HG03565 (cell line): ENCODE data around the gene JMJD1C.

Experiments
- ATAC-seq: cut with Tn5 transposase; IDR thresholded peaks from one replicate; pipeline ENCODE4 v1.9.1; 2021; ENCODE audit warnings: mild to moderate bottlenecking, moderate library complexity; ENCODE audit not compliant: unreplicated experiment

JMJD1C gene

GRCh38 chr10:63480237-63480636 lies 14.5 kb upstream of the JMJD1C start:
- ATAC-seq = no peak

- ATAC-seq = no peak
These were observed 12.8 kb upstream of the JMJD1C start for GRCh38 chr10:63478564-63478963.

DNA sequence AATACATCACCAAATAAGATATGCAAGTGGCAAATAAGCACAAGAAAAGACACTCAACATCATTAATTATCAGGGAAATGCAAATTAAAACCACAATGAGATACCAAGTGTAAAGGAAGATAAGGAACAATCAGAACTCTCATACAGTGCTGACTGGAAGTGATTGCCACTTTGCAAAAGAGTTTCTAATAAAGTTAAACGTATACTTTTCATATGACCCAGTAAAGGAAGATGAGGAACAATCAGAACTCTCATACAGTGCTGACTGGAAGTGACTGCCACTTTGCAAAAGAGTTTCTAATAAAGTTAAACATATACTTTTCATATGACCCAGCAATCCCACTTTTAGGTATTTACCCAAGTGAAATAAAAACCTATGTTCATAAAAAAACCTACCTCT lies 12.2 kb upstream of the JMJD1C start:
- ATAC-seq = no peak

- ATAC-seq = no peak
These were observed 8.7 kb upstream of the JMJD1C start for GRCh38 chr10:63474488-63474887.

GRCh38 chr10:63470928-63471327 lies 5.2 kb upstream of the JMJD1C start:
- ATAC-seq = no peak

DNA sequence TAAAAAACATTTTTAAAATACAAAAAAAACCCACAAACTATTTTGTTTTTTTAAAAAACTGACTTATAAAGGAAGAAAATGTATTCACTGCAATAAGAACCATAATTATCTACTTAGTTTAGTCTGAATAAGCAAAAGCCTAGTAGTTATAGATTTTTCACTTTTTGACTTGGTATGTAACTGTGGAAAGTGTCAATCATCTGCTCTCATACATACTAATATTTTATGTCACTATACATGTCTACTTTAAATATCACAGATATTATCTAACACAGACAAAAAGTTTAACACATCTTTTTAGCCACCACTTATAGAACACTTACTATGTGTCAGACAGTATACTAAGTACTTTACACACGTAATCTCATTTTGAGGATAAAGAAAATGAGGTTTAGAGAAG lies 3.2 kb upstream of the JMJD1C start:
- ATAC-seq = no peak

DNA sequence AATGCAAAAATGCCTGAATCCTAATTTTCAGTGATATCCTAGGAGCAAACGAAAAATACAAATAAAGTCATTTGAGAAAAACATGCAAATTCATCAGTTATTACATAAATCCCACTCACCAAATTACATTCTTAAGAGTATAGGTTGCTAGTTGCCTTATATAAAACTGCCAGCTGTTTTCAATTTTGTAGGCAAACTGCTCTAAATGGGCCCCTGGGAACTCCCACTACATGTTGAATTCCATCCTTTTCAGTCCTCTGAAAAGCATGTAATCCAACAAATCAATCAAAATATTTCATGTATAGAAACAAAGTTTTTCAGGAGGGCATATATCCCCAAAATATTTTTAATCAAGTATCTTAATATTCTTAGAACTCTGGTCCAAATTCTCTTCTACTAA lies 2.1 kb upstream of the JMJD1C start:
- no peak for ATAC-seq

- peak; percentile 5 for ATAC-seq
These were observed 563 bp upstream of the JMJD1C start for GRCh38 chr10:63466144-63466935.

- peak; percentile 34 for ATAC-seq
These were observed 1.1 kb downstream of the JMJD1C start for GRCh38 chr10:63464402-63465292.

- no peak for ATAC-seq
These were observed 3.3 kb downstream of the JMJD1C start for GRCh38 chr10:63462442-63462841.

- ATAC-seq = no peak
These were observed 7.6 kb downstream of the JMJD1C start for GRCh38 chr10:63458177-63458576.

- no peak for ATAC-seq
These were observed 8.2 kb downstream of the JMJD1C start for GRCh38 chr10:63457594-63457993.

GRCh38 chr10:63456437-63457210 lies 9.2 kb downstream of the JMJD1C start:
- ATAC-seq = no peak

DNA sequence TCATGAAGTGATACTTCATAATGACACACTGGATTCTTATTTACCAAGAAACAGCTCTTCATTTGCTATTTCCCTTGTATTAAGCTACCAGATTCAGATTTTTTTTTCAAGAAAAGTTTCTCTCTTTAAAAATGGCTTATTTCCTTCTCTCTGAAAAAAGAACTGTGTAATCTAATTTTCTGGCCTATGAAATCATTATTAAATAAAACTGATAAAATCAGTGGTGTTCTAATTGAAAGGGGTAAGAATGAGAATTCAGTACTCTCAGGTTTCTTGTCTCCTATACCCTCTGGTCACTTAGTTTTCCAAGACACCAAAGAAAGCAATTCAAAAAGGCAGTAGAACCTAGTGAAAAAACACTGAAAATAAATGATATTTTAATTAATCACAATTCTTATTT lies 10.3 kb downstream of the JMJD1C start:
- no peak for ATAC-seq

- ATAC-seq = no peak
These were observed 11.1 kb downstream of the JMJD1C start for GRCh38 chr10:63454631-63455030.

- ATAC-seq = no peak
These were observed 13.3 kb downstream of the JMJD1C start for GRCh38 chr10:63452524-63452923.

DNA sequence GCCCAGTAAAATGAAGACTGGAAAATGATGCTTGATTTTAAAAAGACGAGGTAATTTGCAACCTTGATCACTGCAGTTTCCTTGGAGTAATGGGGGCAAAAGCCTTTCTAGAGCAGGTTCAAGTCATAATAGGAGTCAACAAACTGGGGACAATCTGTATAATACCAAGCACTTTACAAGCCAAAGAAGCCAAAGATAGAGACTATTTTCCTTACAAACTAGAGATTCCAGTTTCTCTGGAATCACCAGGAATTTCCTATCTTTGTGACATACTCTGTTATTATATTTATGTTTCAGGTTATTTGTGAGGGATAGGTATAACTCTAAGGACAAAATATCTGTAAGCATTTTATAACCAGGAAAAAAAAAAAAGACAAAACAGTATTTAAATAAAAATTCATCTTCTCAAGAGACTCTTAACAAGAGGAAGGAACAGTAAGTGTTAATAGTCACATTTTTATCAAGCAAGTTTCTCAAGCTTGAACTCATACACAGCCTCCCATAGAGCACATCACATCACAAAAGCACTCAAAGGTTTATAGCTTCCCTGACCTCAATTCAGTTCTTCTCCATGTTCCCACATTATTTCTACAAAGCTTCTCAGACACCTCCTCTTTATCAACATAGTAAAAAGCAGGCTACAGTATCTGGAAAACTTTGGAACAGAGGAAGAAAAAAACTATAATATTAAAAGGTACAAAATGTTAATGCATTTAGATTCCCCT lies 18.9 kb downstream of the JMJD1C start:
- no peak for ATAC-seq

GRCh38 chr10:63441404-63441803 lies 24.4 kb downstream of the JMJD1C start:
- no peak for ATAC-seq

DNA sequence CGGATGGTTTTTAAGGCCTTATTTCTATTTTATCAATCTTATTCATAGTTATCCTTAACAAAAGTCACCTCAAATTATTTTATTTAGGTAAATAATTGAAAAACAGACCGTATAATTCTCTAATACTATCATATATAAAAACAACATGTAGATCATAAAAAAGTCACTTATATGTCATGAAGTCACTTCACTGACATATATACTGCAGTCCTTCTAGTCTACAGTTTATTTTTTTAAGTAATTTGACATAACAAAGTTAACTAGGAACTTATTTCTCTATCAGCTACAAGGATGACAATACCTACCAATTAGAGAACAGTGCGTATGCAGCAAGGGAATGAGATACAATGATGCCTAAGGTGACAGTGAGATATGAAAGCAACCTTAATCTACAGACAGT lies 26.2 kb downstream of the JMJD1C start:
- no peak for ATAC-seq
